H1 (cell line): ENCODE data around the gene RNF144A. TPM values are rescaled to one million over a fixed set of nuclear protein-coding genes. Genes with fewer than 3 reads are reported as not detected.

Source experiments
- CTCF ChIA-PET: fragments of 300-600 bp; sonication (Branson Sonifier 250); formaldehyde crosslinking; loops from one replicate; lab custom pipeline; 2021; ENCODE audit not compliant: partially characterized antibody; lab: Charles Lee
- POLR2A ChIA-PET: fragments of 300-600 bp; sonication (Branson Sonifier 250); formaldehyde crosslinking; loops from one replicate; lab custom pipeline; 2021; ENCODE audit warnings: inconsistent platforms; ENCODE audit not compliant: partially characterized antibody; lab: Charles Lee
- DNase-seq, 2 experiments: peaks; one replicate each; pipeline versions ENCODE4 v3.0.0 to v3.0.0-alpha.2; 2010 to 2022; ENCODE audit warnings: low spot score in 2 of 2, low read depth in 1 of 2, mixed read lengths in 1 of 2
- FAIRE-seq: peaks from 2 replicates; lab custom pipeline; 2011; peaks lifted over from hg19 to GRCh38; lab: Jason Lieb, UNC
- H2AFZ ChIP-seq: 2 replicates; pipeline ENCODE4 v1.8.1; 2012; ENCODE audit warnings: low read length, inconsistent platforms
- H2AK5ac ChIP-seq: 2 replicates; pipeline ENCODE4 v1.6.1; 2013; ENCODE audit warnings: low read depth, low read length
- H2BK120ac ChIP-seq: replicated peaks from 2 replicates; pipeline ENCODE3; 2013; ENCODE audit warnings: low read depth, low read length, inconsistent platforms
- H2BK12ac ChIP-seq: 2 replicates; pipeline ENCODE4 v1.6.1; 2013; ENCODE audit warnings: low read depth, low read length
- H2BK15ac ChIP-seq: 2 replicates; pipeline ENCODE4 v1.6.1; 2013; ENCODE audit warnings: low read length
- H2BK20ac ChIP-seq: 2 replicates; pipeline ENCODE4 v1.6.1; 2013; ENCODE audit warnings: low read length
- H2BK5ac ChIP-seq: 2 replicates; pipeline ENCODE4 v1.6.1; 2013; ENCODE audit warnings: low read depth, low read length
- H3K14ac ChIP-seq: 2 replicates; pipeline ENCODE4 v1.6.1; 2013; ENCODE audit warnings: inconsistent platforms; ENCODE audit not compliant: insufficient read length
- H3K18ac ChIP-seq: 2 replicates; pipeline ENCODE4 v1.6.1; 2013; ENCODE audit warnings: low read length; ENCODE audit errors: extremely low read depth
- H3K23ac ChIP-seq: 2 replicates; pipeline ENCODE4 v1.6.1; 2013; ENCODE audit warnings: inconsistent platforms; ENCODE audit not compliant: insufficient read length
- H3K23me2 ChIP-seq: 2 replicates; pipeline ENCODE4 v1.6.1; 2013; ENCODE audit warnings: low read depth, low read length
- H3K27ac ChIP-seq: 2 replicates; pipeline ENCODE4 v1.6.1; 2011; ENCODE audit warnings: low read depth, low read length, inconsistent platforms
- H3K27me3 ChIP-seq, 4 experiments: replicated peaks in 1 of 4; 1 replicate in 1 of 4; 2 replicates in 3 of 4; pipeline versions ENCODE4 v1.6.1 to v1.8.1; 2011 to 2013; ENCODE audit warnings: low read length in 3 of 4, mild to moderate bottlenecking in 3 of 4, inconsistent platforms in 2 of 4, mixed read lengths in 2 of 4, moderate library complexity in 1 of 4; ENCODE audit not compliant: control insufficient read depth in 3 of 4, insufficient read depth in 3 of 4; ENCODE audit errors: extremely low read depth in 1 of 4
- H3K36me3 ChIP-seq, 4 experiments: 2 replicates each; pipeline versions ENCODE4 v1.6.1 to v1.8.1; 2011 to 2013; ENCODE audit warnings: mild to moderate bottlenecking in 4 of 4, low read length in 3 of 4, moderate library complexity in 2 of 4, control low read depth in 1 of 4, inconsistent platforms in 1 of 4; ENCODE audit not compliant: insufficient read depth in 4 of 4, control insufficient read depth in 2 of 4
- H3K4ac ChIP-seq: replicated peaks from 2 replicates; pipeline ENCODE3; 2013; ENCODE audit warnings: low read length, low read depth, mixed read lengths, inconsistent platforms; ENCODE audit not compliant: insufficient read length
- H3K4me1 ChIP-seq, 4 experiments: replicated peaks in 1 of 4; 1 replicate in 1 of 4; 2 replicates in 3 of 4; pipeline versions ENCODE4 v1.6.1 to v1.8.1; 2011 to 2013; ENCODE audit warnings: low read length in 3 of 4, inconsistent platforms in 2 of 4, mixed read lengths in 1 of 4; ENCODE audit not compliant: insufficient read depth in 4 of 4, control insufficient read depth in 3 of 4
- H3K4me2 ChIP-seq, 2 experiments: 2 replicates each; pipeline versions ENCODE4 v1.6.1 to v1.8.1; 2011 to 2013; ENCODE audit warnings: low read depth in 2 of 2, low read length in 2 of 2, control low read depth in 1 of 2, inconsistent platforms in 1 of 2, mild to moderate bottlenecking in 1 of 2; ENCODE audit not compliant: insufficient read depth in 1 of 2
- H3K4me3 ChIP-seq, 4 experiments: fragments of 200-600, 300-600 bp in 1 of 4; sonication (generic), shearing (Covaris generic), sonication (Bioruptor Twin) in 1 of 4; 2 replicates each; pipeline versions ENCODE4 v1.5.1 to v1.8.1; 2011 to 2016; ENCODE audit warnings: low read length in 4 of 4, low read depth in 3 of 4, control low read depth in 2 of 4, inconsistent platforms in 2 of 4, mild to moderate bottlenecking in 2 of 4, mixed read lengths in 1 of 4, moderate library complexity in 1 of 4; ENCODE audit not compliant: insufficient read depth in 2 of 4; ENCODE audit errors: extremely low read depth in 1 of 4
- H3K56ac ChIP-seq: replicated peaks from 2 replicates; pipeline ENCODE3; 2013; ENCODE audit warnings: low read depth, mild to moderate bottlenecking, mixed read lengths, low read length, inconsistent platforms; ENCODE audit not compliant: insufficient read length
- H3K79me1 ChIP-seq: 2 replicates; pipeline ENCODE4 v1.6.1; 2013; ENCODE audit warnings: low read depth, low read length, control low read depth
- H3K79me2 ChIP-seq, 2 experiments: 2 replicates each; pipeline versions ENCODE4 v1.6.1 to v1.8.1; 2012 to 2013; ENCODE audit warnings: low read length in 2 of 2, mild to moderate bottlenecking in 2 of 2, inconsistent platforms in 1 of 2; ENCODE audit not compliant: insufficient read depth in 2 of 2, control insufficient read depth in 1 of 2
- H3K9ac ChIP-seq, 4 experiments: replicated peaks in 1 of 4; 1 replicate in 1 of 4; 2 replicates in 3 of 4; pipeline versions ENCODE4 v1.6.1 to v1.8.1; 2011 to 2013; ENCODE audit warnings: low read depth in 3 of 4, low read length in 3 of 4, control low read depth in 2 of 4, mild to moderate bottlenecking in 2 of 4, moderate library complexity in 2 of 4, inconsistent platforms in 1 of 4; ENCODE audit errors: extremely low read depth in 1 of 4
- H3K9me3 ChIP-seq, 2 experiments: 2 replicates each; pipeline versions ENCODE4 v1.6.1 to v1.8.1; 2012 to 2013; ENCODE audit warnings: mild to moderate bottlenecking in 2 of 2, moderate library complexity in 2 of 2, control low read depth in 1 of 2, inconsistent platforms in 1 of 2, low read depth in 1 of 2, low read length in 1 of 2, mixed read lengths in 1 of 2; ENCODE audit not compliant: insufficient read depth in 2 of 2
- H4K20me1 ChIP-seq, 2 experiments: replicated peaks in 1 of 2; 2 replicates each; pipeline versions ENCODE3 to v1.8.1; 2011 to 2013; ENCODE audit warnings: inconsistent platforms in 2 of 2, low read length in 2 of 2, mild to moderate bottlenecking in 1 of 2; ENCODE audit not compliant: insufficient read depth in 2 of 2, control insufficient read depth in 1 of 2
- H4K5ac ChIP-seq: 2 replicates; pipeline ENCODE4 v1.6.1; 2013; ENCODE audit warnings: low read length, low read depth, mixed read lengths, inconsistent platforms; ENCODE audit not compliant: insufficient read length
- H4K8ac ChIP-seq: 2 replicates; pipeline ENCODE4 v1.8.0; 2013; ENCODE audit warnings: mild to moderate bottlenecking, moderate library complexity, low read length, inconsistent platforms; ENCODE audit not compliant: insufficient read depth; ENCODE audit errors: extremely low read depth
- H4K91ac ChIP-seq: replicated peaks from 2 replicates; pipeline ENCODE3; 2013; ENCODE audit warnings: low read length, mixed read lengths, inconsistent platforms; ENCODE audit not compliant: insufficient read length
- ATF2 ChIP-seq: IDR thresholded peaks from 2 replicates; pipeline ENCODE4 v1.6.1; 2012; ENCODE audit warnings: low read length, inconsistent platforms
- CREB1 ChIP-seq: IDR thresholded peaks from 2 replicates; pipeline ENCODE4 v1.6.1; 2012; ENCODE audit warnings: inconsistent platforms
- CTCF ChIP-seq, 3 experiments: IDR thresholded peaks; 1 replicate in 2 of 3; 2 replicates in 1 of 3; pipeline versions ENCODE4 v1.5.1 to v1.6.1; 2011; ENCODE audit warnings: low read length in 3 of 3, mild to moderate bottlenecking in 3 of 3, inconsistent platforms in 2 of 3, low read depth in 1 of 3, moderate library complexity in 1 of 3; ENCODE audit not compliant: insufficient read depth in 1 of 3; ENCODE audit errors: control extremely low read depth in 1 of 3
- GABPA ChIP-seq: IDR thresholded peaks from 2 replicates; pipeline ENCODE4 v1.6.1; 2011; ENCODE audit warnings: mild to moderate bottlenecking, low read length, moderate library complexity, borderline replicate concordance; ENCODE audit not compliant: insufficient read depth
- HDAC6 ChIP-seq: IDR thresholded peaks from one replicate; pipeline ENCODE4 v1.7.1; 2012; ENCODE audit warnings: low read depth, mild to moderate bottlenecking, inconsistent platforms, low read length, moderate library complexity
- JUND ChIP-seq: IDR thresholded peaks from 2 replicates; pipeline ENCODE4 v1.6.1; 2011; ENCODE audit warnings: mild to moderate bottlenecking, improper control_type of control experiment, low read length
- MAFK ChIP-seq: IDR thresholded peaks from 2 replicates; pipeline ENCODE4 v1.6.1; 2012; ENCODE audit warnings: low read depth, mild to moderate bottlenecking, improper control_type of control experiment, low read length
- NANOG ChIP-seq: IDR thresholded peaks from 2 replicates; pipeline ENCODE4 v1.6.1; 2011; ENCODE audit warnings: low read length, low read depth, mild to moderate bottlenecking, inconsistent platforms; ENCODE audit not compliant: insufficient read depth, poor library complexity, severe bottlenecking
- POLR2A ChIP-seq, 2 experiments: IDR thresholded peaks; 1 replicate in 1 of 2; 2 replicates in 1 of 2; pipeline ENCODE4 v1.6.1; 2011; ENCODE audit warnings: low read depth in 2 of 2, low read length in 2 of 2, mild to moderate bottlenecking in 2 of 2; ENCODE audit errors: control extremely low read depth in 1 of 2
- WGBS, 2 experiments: shearing (Covaris generic) in 1 of 2; methylation state at CpG; one replicate each; pipeline versions ENCODE4 v1.1.6 to v1.1.7; 2013 to 2015; ENCODE audit warnings: low lambda C conversion rate in 2 of 2, mixed read lengths in 2 of 2, inconsistent platforms in 1 of 2, low coverage in 1 of 2, missing lambda C conversion rate in 1 of 2; ENCODE audit not compliant: insufficient replicate concordance in 2 of 2, insufficient coverage in 1 of 2, insufficient read length in 1 of 2; ENCODE audit errors: extremely low coverage in 1 of 2, missing lambda C conversion rate in 1 of 2; 5-methylcytosine and 5-hydroxymethylcytosine counted together
- polyA plus RNA-seq, 7 experiments: library from polyadenylated mRNA; depleted of rRNA in 3 of 7; stranded (reverse) in 5 of 7; unstranded in 2 of 7; fragments of >200 nt in 5 of 7; fragments of 200-250 nt in 2 of 7; gene quantifications; 1 replicate in 5 of 7; 2 replicates in 1 of 7; 4 replicates in 1 of 7; pipeline versions ENCODE4 v1.2.1 to v1.2.3, GENCODE V29; 2011 to 2013; ENCODE audit warnings: missing spikeins in 2 of 7, mixed read lengths in 2 of 7
- total RNA-seq: library from RNA; stranded (reverse); fragmentation: NEBNext Ultra II Directional; extraction: Animal tissue kit (Norgen Biotek cat#: 25700); gene quantifications from 2 replicates; pipeline ENCODE4 v1.2.1, GENCODE V29; 2021

RNF144A gene
- total and polyA plus RNA-seq, 2 of the 8 experiments (the other 6 are each of a cell fraction or from before 2014, with no cell fraction given), result 14.0 to 15.0 TPM

GRCh38 chr2:6958616-6959235, 41.5 kb downstream of the RNF144A start:
- H2BK15ac ChIP-seq, result no peak overlapping the region
- no peak overlapping the region for H4K91ac ChIP-seq
- no peaks in the 10 kb centered on the region for H4K20me1 ChIP-seq
- H3K14ac ChIP-seq, result no peak overlapping the region
- H2AFZ ChIP-seq, result no peak overlapping the region
- H2AK5ac ChIP-seq, result no peak overlapping the region
- H3K4me2 ChIP-seq, result no peak overlapping the region
- no peaks in the 10 kb centered on the region for H3K9me3 ChIP-seq
- no peak overlapping the region for H2BK20ac ChIP-seq
- no peak for DNase-seq
- no peak overlapping the region for H2BK120ac ChIP-seq
- CTCF ChIA-PET, result interaction anchor here (1.2 to 2.6 kb wide), 3 partner anchors 20 to 86 kb away, joined by 3 to 12 read pairs (median 4); no protein-coding TSS in a partner anchor
- H3K23me2 ChIP-seq, result no peaks in the 10 kb centered on the region
- no peak overlapping the region for H3K4ac ChIP-seq
- H4K8ac ChIP-seq, result no peak overlapping the region
- no peak overlapping the region for H3K56ac ChIP-seq
- no peak overlapping the region for H3K9ac ChIP-seq
- no peak overlapping the region for H3K4me3 ChIP-seq
- H2BK5ac ChIP-seq, result no peak overlapping the region
- H3K79me1 ChIP-seq, result no peaks in the 10 kb centered on the region; the same call in none of the 2 replicates
- no peak overlapping the region for H2BK12ac ChIP-seq
- WGBS, 2 experiments, result 94% methylated on average over 10 of the region's 10 CpGs; no CpG with 5 or more reads in 1 of the 2 experiments
- POLR2A ChIA-PET, result no interaction called here
- H3K79me2 ChIP-seq, result no peaks in the 10 kb centered on the region
- no peak for FAIRE-seq
- H3K27me3 ChIP-seq, result no peaks in the 10 kb centered on the region
- no peak overlapping the region for H3K23ac ChIP-seq
- H3K4me1 ChIP-seq, result no peaks in the 10 kb centered on the region; a peak in 1 of 7 replicates
- no peak overlapping the region for H3K27ac ChIP-seq
- H4K5ac ChIP-seq, result no peak overlapping the region
- no peaks in the 10 kb centered on the region for H3K36me3 ChIP-seq
- H3K18ac ChIP-seq, result no peak overlapping the region
- no peak for TF ChIP-seq HDAC6
- TF ChIP-seq ATF2, result no peak
- TF ChIP-seq NANOG, result no peak
- TF ChIP-seq CREB1, result no peak
- TF ChIP-seq GABPA, result no peak
- no peak for TF ChIP-seq JUND
- no peak for TF ChIP-seq POLR2A (IDR thresholded peaks at IDR 0.05; ENCODE audit: control extremely low read depth in 1 of 2, low read depth in 2 of 2, low read length in 2 of 2)
- TF ChIP-seq MAFK, result no peak
- no peak for TF ChIP-seq CTCF (IDR thresholded peaks at IDR 0.05; ENCODE audit: control extremely low read depth in 1 of 3, insufficient read depth in 1 of 3, low read depth in 1 of 3, low read length in 3 of 3)
